Urinary bladder (tissue), 4 donors: ENCODE measurements around the gene RAB7B. TPM values are rescaled to one million over a fixed set of nuclear protein-coding genes. Genes with fewer than 3 reads are reported as not detected.

Experiments used
- DNase-seq: peaks from one replicate; pipeline ENCODE4 v3.0.0-alpha.2; 2015; ENCODE audit errors: extremely low spot score
- H3K27ac ChIP-seq: one replicate; pipeline ENCODE4 v1.5.1; 2013; ENCODE audit warnings: low read depth, mild to moderate bottlenecking, moderate library complexity
- H3K36me3 ChIP-seq: one replicate; pipeline ENCODE4 v1.6.1; 2013; ENCODE audit warnings: mild to moderate bottlenecking, moderate library complexity; ENCODE audit not compliant: insufficient read depth
- H3K4me1 ChIP-seq: one replicate; pipeline ENCODE4 v1.6.1; 2013; ENCODE audit warnings: mild to moderate bottlenecking, moderate library complexity; ENCODE audit not compliant: insufficient read depth
- H3K4me3 ChIP-seq: one replicate; pipeline ENCODE4 v1.5.1; 2013; ENCODE audit warnings: low read depth, low read length
- WGBS: extraction: QIAGEN DNeasy Blood & Tissue Kit; methylation state at CpG from one replicate; pipeline ENCODE4 v1.1.7; 2013; 5-methylcytosine and 5-hydroxymethylcytosine counted together
- polyA plus RNA-seq: library from polyadenylated mRNA; stranded (reverse); fragments of 200-250 nt; gene quantifications from one replicate; pipeline ENCODE4 v1.2.3, GENCODE V29; 2013
- total RNA-seq: library from RNA; depleted of rRNA; stranded (reverse); fragments of >200 nt; gene quantifications from one replicate; pipeline ENCODE4 v1.2.3, GENCODE V29; 2014
- donor health status: healthy with polysubstance abuse.
- donor health status: healthy.

Gene RAB7B
- total and polyA plus RNA-seq, 2 donors: 4.6 to 11.5 TPM

- Histone ChIP-seq H3K36me3 (no peaks in the 10 kb centered on the region), H3K4me1 (peaks cover 3% of the 10 kb centered on the region), H3K4me3 (no peak overlapping the region), H3K27ac (no peak overlapping the region)
- whole genome bisulfite sequencing: 57% methylated on average over 5 of the region's 5 CpGs
- DNase-seq: no peak
Observed at GRCh38 chr1:206035027-206035426, 31.8 kb upstream of the RAB7B start.

DNA sequence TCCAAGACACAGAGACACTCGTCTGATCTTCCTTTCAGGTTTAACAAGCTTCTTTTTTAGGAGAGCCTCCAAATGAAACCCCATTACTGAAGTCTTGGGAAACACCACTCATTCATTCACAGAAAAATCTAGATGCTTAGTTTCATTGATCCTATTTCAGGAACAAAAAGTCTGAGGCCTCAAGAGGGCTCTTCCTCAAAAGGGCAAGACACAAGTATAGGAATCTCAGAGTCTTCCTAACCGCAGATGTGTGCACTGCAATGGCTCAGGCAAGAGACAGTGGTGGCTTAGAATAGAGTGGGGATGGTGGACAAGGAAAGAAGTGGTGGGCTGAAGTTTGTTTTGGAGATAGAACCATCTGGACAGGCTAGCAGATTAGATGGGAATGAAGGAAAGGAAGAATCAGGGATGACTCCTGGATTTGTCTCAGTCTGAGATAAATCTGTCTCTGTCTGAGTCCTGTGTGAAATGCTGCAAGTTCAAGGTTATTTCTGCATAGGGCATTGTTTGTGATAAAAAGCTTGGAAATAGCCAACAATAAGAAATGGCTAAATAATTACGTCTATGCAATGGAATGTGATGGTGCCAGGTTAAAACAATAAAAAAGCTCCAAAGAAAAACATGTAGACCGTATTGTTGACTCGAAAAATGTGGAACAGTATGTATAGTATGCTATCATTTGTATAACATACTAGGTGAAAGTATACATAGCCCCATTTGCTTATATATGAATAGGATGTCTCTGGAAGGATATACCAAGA, 29.4 kb upstream of the RAB7B start:
- no peak for DNase-seq
- 79% methylated on average over 5 of the region's 5 CpGs for WGBS
- peaks cover 3% of the 10 kb centered on the region for H3K4me1 ChIP-seq
- H3K27ac ChIP-seq: no peak overlapping the region
- no peak overlapping the region for H3K4me3 ChIP-seq
- H3K36me3 ChIP-seq: no peaks in the 10 kb centered on the region

- DNase-seq: peak; percentile 51
- Histone ChIP-seq H3K36me3 (no peaks in the 10 kb centered on the region), H3K27ac (no peak overlapping the region), H3K4me1 (peaks cover 3% of the 10 kb centered on the region), H3K4me3 (no peak overlapping the region)
- WGBS: 14% methylated on average over 4 of the region's 4 CpGs
Observed at GRCh38 chr1:206030714-206031113, 27.5 kb upstream of the RAB7B start.

- no peak for DNase-seq
- WGBS: 78% methylated on average over 4 of the region's 4 CpGs
- H3K4me1 ChIP-seq: peaks cover 3% of the 10 kb centered on the region
Observed at GRCh38 chr1:206030191-206030590, 27.0 kb upstream of the RAB7B start.

DNA sequence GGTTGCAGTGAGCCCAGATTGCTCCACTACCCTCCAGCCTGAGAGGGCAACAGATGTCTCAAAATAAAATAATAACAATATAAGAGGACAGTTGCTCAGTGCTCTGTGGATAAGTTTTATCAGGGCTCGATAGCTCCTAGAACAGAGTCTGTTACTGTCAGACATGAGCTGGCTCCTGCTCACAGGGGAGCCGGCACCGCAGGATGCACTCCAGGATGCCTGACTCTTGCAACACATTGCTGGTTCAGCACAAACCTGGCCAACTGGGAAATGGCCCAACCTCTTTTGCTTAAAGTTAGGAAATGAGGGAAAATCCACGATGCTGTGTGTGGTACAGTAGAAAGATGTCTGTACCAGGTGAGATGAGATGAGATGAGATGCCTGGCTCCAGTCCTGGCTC, 26.3 kb upstream of the RAB7B start:
- WGBS: 30% methylated on average over 4 of the region's 4 CpGs
- DNase-seq: no peak
- no peak overlapping the region for H3K4me3 ChIP-seq
- H3K27ac ChIP-seq: no peak overlapping the region
- peaks cover 3% of the 10 kb centered on the region for H3K4me1 ChIP-seq
- no peaks in the 10 kb centered on the region for H3K36me3 ChIP-seq

More at GRCh38 chr1:206030191-206030590, 27.0 kb upstream of the RAB7B start:
- Histone ChIP-seq H3K36me3 (no peaks in the 10 kb centered on the region), H3K4me3 (no peak overlapping the region), H3K27ac (no peak overlapping the region)

- WGBS: 81% methylated on average over 3 of the region's 3 CpGs
- no peaks in the 10 kb centered on the region for H3K4me1 ChIP-seq
- no peak overlapping the region for H3K4me3 ChIP-seq
- no peaks in the 10 kb centered on the region for H3K36me3 ChIP-seq
- H3K27ac ChIP-seq: no peak overlapping the region
- no peak for DNase-seq
Observed at GRCh38 chr1:206025283-206025820, 22.2 kb upstream of the RAB7B start.

DNA sequence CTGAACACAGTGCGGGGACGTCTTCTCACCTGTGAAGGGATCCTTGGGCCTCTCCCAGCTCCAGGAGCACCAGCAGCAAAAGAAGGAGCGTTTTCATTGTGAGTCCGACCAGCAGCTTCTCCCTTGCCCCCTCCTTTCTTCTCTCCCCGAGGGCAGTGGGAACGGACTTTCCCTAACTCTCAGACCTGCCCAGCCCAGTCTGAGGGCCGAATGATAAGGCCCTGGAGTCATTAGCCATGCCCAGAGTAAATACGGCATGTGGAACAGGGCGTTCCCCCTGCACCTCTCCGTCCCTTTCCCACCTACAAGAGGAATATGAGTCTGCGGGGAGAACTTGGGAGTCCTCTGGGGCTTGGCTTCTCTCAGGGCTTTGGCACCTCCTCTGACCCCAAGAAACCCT, 20.5 kb upstream of the RAB7B start, which contains the start of gene CTSE:
CTSE (minus strand) TSS at position 201 of the 400 bp plus-strand sequence; CDS start at position 97, 104 bp downstream.
- DNase-seq: no peak
- 86% methylated on average over 11 of the region's 11 CpGs for WGBS
- H3K4me1 ChIP-seq: no peaks in the 10 kb centered on the region
- H3K4me3 ChIP-seq: no peak within 1 kb of the TSS
- H3K27ac ChIP-seq: no peak within 1 kb of the TSS
- no peaks in the 10 kb centered on the region for H3K36me3 ChIP-seq

GRCh38 chr1:206022766-206023165, 19.6 kb upstream of the RAB7B start:
- no peak overlapping the region for H3K4me3 ChIP-seq
- no peaks in the 10 kb centered on the region for H3K4me1 ChIP-seq
- no peaks in the 10 kb centered on the region for H3K36me3 ChIP-seq
- WGBS: 81% methylated on average over 7 of the region's 7 CpGs
- DNase-seq: no peak
- no peak overlapping the region for H3K27ac ChIP-seq

DNA sequence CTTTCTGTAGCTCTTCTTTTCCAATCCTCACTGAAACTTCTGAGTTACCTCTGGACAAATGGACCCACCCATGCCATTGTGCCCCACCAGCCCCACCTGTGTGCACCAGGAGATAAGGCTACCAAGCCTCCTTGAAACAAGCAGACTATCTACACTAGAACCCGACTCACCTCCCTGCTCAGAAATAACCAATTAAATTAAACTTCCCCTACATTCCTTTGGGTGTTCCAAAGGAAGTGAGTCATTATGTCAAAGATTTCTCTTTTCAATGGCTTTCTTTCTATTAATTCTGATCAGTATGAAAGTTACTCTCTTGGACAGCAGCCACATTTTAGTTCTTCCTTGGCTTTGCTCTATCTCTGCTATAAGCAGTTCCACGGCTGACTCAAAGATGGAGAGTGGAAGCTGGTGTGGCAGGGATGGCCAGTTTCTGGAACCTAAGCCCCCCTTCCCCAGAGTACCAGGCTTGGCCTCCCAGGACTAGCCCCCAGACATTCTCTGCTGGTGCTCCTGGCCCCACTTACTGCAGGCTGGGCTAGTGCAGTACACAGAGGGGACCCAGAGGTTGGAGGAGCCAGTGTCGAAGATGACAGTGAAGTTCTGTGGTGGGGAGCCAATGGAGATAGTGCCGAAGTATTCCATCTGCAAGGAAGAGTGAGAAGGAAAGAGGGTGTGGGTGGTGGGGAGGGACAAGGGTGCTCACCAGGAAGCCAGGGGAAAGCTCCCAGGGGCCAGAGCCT, 18.6 kb upstream of the RAB7B start:
- H3K36me3 ChIP-seq: no peaks in the 10 kb centered on the region
- 75% methylated on average over 4 of the region's 4 CpGs for WGBS

DNA sequence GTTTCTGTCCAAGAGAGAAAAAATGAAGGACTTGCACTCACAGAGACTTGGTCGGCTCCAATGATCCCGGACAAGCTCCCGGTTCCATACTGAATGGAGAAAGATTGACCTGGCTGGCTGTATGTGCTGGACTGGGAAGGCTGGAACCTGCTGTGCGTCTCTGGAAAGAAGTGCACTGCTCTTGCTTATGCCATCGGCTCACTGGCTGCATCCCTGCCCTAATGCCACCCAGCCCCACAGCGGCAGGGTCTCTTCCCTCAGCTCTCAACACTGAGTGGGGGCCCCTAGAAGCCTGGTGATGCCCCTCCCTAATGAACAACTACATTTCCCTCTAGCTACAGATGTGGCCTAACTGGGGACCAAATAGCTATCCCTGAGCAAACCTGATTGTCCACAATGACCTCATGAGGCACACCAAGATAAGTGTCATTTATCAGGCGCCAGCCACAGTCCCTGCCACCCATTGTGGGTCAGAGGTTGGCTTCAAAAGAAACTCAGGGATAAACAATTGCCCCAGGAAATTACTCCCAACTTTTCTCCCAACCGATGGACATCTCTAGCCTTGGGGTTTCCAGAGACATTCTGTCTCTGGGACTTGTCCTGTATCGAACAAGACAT, 17.9 kb upstream of the RAB7B start:
- DNase-seq: no peak
- WGBS: 90% methylated on average over 9 of the region's 9 CpGs
- no peak overlapping the region for H3K27ac ChIP-seq
- no peak overlapping the region for H3K4me3 ChIP-seq
- no peaks in the 10 kb centered on the region for H3K36me3 ChIP-seq
- no peaks in the 10 kb centered on the region for H3K4me1 ChIP-seq

More for the DNA sequence above, 18.6 kb upstream of the RAB7B start:
- H3K4me1 ChIP-seq: no peaks in the 10 kb centered on the region
- no peak overlapping the region for H3K4me3 ChIP-seq
- H3K27ac ChIP-seq: no peak overlapping the region
- no peak for DNase-seq

GRCh38 chr1:206020393-206021007, 17.3 kb upstream of the RAB7B start:
- WGBS: 88% methylated on average over 4 of the region's 4 CpGs
- H3K27ac ChIP-seq: no peak overlapping the region
- DNase-seq: no peak

DNA sequence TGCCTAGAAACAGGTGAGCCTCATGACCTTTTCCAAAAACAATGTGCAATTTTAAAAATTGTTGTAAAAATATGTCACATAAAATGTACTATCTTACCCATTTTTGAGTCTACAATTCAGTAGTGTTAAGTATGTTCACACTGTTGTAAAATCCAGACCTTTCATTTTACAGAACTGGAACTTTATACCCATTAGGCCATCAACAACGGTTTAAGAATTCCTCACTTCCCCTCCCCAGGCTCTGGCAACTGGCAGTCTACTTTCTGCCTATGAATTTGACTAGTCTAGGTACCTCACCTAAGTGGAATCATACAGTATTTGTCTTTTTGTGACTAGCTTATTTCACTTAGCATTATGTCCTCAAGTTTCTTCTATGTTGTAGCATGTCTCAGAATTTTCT, 11.9 kb upstream of the RAB7B start:
- Histone ChIP-seq H3K4me3 (no peak overlapping the region), H3K36me3 (no peaks in the 10 kb centered on the region), H3K4me1 (no peaks in the 10 kb centered on the region), H3K27ac (no peak overlapping the region)
- DNase-seq: no peak
- WGBS: 76% methylated on average over 1 of the region's 1 CpG

More at GRCh38 chr1:206020393-206021007, 17.3 kb upstream of the RAB7B start:
- H3K4me1 ChIP-seq: no peaks in the 10 kb centered on the region
- H3K36me3 ChIP-seq: no peaks in the 10 kb centered on the region
- no peak overlapping the region for H3K4me3 ChIP-seq

DNA sequence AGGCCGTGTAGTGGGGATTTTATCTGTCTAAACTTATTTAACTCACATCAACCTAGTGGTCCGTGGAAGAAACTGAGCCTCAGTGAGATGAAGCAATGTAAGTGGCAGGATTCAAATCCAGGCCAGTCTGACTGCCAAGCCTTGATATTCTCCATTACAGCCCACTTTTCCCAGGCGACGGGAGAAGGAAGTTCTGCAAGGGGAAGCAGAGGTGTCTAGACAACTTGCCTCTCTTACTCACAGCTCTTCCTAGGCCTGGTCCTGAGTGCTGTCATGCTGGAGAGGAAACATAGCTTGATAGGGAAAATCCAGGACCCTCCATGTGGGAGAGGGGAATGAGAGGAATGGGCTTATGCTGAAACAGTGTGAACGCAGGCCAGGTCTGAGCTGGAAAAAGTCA, 11.4 kb upstream of the RAB7B start:
- Histone ChIP-seq H3K36me3 (no peaks in the 10 kb centered on the region), H3K4me3 (no peak overlapping the region), H3K4me1 (no peaks in the 10 kb centered on the region), H3K27ac (no peak overlapping the region)
- no peak for DNase-seq
- WGBS: 86% methylated on average over 5 of the region's 5 CpGs
